K562 (cell line): ENCODE data around the gene DDR1.

Experiments
- ARID2 ChIP-seq: fragments of 450-650 bp; IDR thresholded peaks from 2 replicates; pipeline ENCODE4 v1.6.1; 2017; ENCODE audit warnings: antibody characterized with exemption, mild to moderate bottlenecking
- CTCF ChIP-seq, 3 experiments: IDR thresholded peaks in 2 of 3; conservative IDR thresholded peaks in 1 of 3; 2 replicates each; pipeline ENCODE4 v1.5.1; 2011 to 2012; ENCODE audit warnings: low read length in 3 of 3, mild to moderate bottlenecking in 3 of 3, control low read depth in 2 of 3, improper control_type of control experiment in 1 of 3, inconsistent platforms in 1 of 3, low read depth in 1 of 3, mixed read lengths in 1 of 3, moderate library complexity in 1 of 3; ENCODE audit not compliant: insufficient read depth in 2 of 3
- HMG20B ChIP-seq: fragments of 250-450 bp; sonication (Bioruptor Pico); IDR thresholded peaks from 2 replicates; pipeline ENCODE4 v1.5.0; 2021; ENCODE audit warnings: mild to moderate bottlenecking
- PML ChIP-seq: IDR thresholded peaks from 2 replicates; pipeline ENCODE4 v1.6.1; 2012; ENCODE audit warnings: low read length, inconsistent platforms
- POLR2A ChIP-seq: fragments of 450-650 bp; conservative IDR thresholded peaks from 2 replicates; pipeline ENCODE4 v1.6.1; 2016
- PRDM10 ChIP-seq: fragments of 450-650 bp; IDR thresholded peaks from 2 replicates; pipeline ENCODE4 v1.6.1; 2018; ENCODE audit not compliant: partially characterized antibody
- USF2 ChIP-seq: sonication (generic); formaldehyde crosslinking; IDR thresholded peaks from 2 replicates; pipeline ENCODE4 v1.5.0; 2020; ENCODE audit warnings: missing genetic modification reagents
- ZBTB33 ChIP-seq: sonication (generic); formaldehyde crosslinking; IDR thresholded peaks from 2 replicates; pipeline ENCODE4 v1.8.1; 2023; ENCODE audit warnings: mild to moderate bottlenecking, missing genetic modification reagents
- ZNF507 ChIP-seq: conservative IDR thresholded peaks from 2 replicates; pipeline ENCODE4 v1.6.1; 2017; ENCODE audit warnings: missing genetic modification characterization, missing compliant biosample characterization

GRCh38 chr6:30887901-30888815 is 3.8 kb downstream of the DDR1 start:
- TF ChIP-seq PRDM10 (no peak), POLR2A (no peak), CTCF (IDR thresholded peaks at IDR 0.05 in 2 of 3, conservative IDR thresholded peaks at IDR 0.05 in 1 of 3; ENCODE audit: insufficient read depth in 2 of 3, low read depth in 1 of 3, low read length in 3 of 3) (no peak), ZNF507 (tag) (no peak), USF2 (CRISPR knock-in tag) (no peak), ARID2 (no peak), PML (no peak), HMG20B (no peak), ZBTB33 (CRISPR knock-in tag) (no peak)
